IPS-18c (cell line): ENCODE results near the gene FAIM2.

Source experiments
- H3K4me3 ChIP-seq: 2 replicates; pipeline ENCODE4 v1.7.0; 2013; ENCODE audit warnings: low read depth, mild to moderate bottlenecking, low read length, moderate library complexity; ENCODE audit not compliant: insufficient read depth
- H3K9me3 ChIP-seq: one replicate; pipeline ENCODE4 v1.6.1; 2013; ENCODE audit warnings: mild to moderate bottlenecking, low read length, moderate library complexity; ENCODE audit not compliant: control insufficient read depth, insufficient read depth

The FAIM2 gene

GRCh38 chr12:49827401-49828099, 76.2 kb downstream of the FAIM2 start:
- no peaks in the 10 kb centered on the region for H3K9me3 ChIP-seq
- H3K4me3 ChIP-seq = peak overlapping the region; percentile 71

- H3K9me3 ChIP-seq = no peaks in the 10 kb centered on the region
- H3K4me3 ChIP-seq = peak overlapping the region; percentile 71
These were observed 76.7 kb downstream of the FAIM2 start for GRCh38 chr12:49827051-49827400.

DNA sequence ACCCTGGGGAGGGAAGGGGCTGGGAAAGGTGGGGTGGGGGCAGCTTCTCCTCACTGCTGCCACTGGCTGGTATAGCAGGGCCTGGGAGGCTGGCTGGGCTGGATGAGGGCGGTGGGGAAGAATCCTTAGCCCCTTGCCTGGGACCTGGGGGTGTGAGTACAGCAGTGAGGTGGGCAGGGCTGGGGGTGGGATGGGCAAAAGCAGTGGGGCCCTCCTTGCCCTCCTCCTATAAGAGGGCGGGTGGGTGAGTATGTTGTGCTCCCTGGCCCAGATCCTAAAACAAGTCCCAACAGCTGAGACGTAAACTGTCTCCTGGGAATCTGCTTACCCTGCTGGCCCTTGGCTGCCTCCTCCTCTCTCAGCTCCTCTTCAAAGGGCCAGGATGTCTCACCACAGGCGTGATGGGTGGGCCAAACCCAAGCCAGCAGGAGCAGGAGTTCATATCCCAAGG, 77.7 kb downstream of the FAIM2 start:
- no peaks in the 10 kb centered on the region for H3K9me3 ChIP-seq
- no peak overlapping the region for H3K4me3 ChIP-seq

- Histone ChIP-seq H3K9me3 (no peaks in the 10 kb centered on the region), H3K4me3 (no peak overlapping the region)
These were observed 78.2 kb downstream of the FAIM2 start for GRCh38 chr12:49825360-49825970.

DNA sequence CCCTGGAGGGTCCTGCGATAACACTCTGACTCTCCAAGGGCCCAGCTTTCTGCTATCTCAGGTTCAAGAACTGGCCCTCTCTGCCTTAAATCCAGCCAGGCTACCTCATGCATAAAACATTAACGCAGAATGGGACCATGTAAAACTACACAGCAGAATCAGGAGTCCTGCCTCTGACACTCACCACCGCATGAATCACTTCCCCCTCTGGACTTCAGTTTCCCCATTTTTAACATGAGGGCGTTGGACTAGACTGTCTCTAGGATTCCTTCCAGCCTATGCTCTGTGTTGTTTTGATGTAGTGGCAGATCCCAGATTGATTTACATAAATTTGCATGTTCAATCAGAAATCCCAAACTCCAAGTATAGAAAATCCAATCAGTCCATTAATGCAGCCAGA, 78.8 kb downstream of the FAIM2 start:
- H3K4me3 ChIP-seq = no peak overlapping the region
- no peaks in the 10 kb centered on the region for H3K9me3 ChIP-seq

- Histone ChIP-seq H3K9me3 (no peaks in the 10 kb centered on the region), H3K4me3 (no peak overlapping the region)
These were observed 79.3 kb downstream of the FAIM2 start for GRCh38 chr12:49824416-49824815.

- no peaks in the 10 kb centered on the region for H3K9me3 ChIP-seq
- no peak overlapping the region for H3K4me3 ChIP-seq
These were observed 79.7 kb downstream of the FAIM2 start for GRCh38 chr12:49823951-49824350.

DNA sequence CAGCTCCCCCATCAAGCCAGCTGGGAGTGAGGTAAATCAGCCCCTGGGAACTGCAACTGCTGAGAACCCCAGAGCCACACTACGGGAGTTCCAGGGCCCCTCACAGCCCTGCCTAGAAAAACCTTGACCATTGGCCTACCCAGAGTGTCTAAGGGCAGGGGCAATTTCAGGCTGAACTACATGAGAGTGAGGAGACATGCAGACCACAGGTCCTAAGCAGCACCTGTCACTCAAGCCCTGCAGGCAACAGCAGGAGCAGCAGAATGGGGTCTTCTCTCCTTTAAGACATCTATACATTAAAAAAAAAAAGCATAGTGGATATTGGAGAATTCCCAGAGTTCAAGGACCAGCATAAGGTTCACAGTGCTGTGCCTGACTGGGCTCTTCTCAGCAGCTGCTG, 80.3 kb downstream of the FAIM2 start:
- Histone ChIP-seq H3K4me3 (no peak overlapping the region), H3K9me3 (no peaks in the 10 kb centered on the region)

DNA sequence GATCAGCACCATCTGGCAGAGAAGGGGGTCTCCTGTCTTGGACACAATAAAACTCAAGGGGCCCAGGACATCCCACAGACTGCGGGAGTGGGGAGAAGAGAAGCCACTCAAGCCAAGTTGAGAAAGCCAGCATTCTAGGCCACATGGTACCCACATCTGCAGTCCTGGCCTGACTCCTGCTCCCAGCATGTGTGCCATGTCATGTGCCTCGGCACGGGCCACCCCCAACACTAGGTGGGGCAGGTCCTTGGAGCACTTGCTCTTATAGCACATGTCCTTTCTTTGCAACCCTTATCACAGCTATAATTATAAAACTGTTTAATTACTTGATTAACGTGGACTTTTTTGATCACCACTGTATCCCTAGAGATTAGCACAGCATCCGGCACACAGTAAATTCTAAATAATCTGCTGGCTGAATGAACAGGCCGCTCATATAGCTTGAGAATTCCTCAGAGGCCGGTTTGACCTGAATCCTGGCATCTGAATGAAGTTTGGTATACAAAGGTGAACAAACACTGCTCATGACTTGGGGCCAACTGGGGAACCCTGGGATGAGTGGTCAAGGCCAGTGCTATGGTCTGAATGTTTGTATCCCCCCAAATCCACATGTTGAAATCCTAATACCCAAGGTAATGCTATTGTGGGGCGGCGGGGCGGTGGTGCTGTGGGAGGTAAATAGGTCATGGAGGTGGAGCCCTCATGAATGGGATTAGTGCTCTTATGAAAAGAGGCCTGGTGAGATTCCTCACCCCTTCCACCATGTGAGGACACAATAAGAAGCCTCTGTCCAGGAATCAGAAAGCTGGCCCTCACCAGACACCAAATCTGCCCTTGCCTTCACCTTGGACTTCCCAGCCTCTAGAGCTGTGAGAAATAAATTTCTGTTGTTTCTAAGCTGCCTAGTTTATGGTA, 82.1 kb downstream of the FAIM2 start:
- no peaks in the 10 kb centered on the region for H3K9me3 ChIP-seq
- no peak overlapping the region for H3K4me3 ChIP-seq

DNA sequence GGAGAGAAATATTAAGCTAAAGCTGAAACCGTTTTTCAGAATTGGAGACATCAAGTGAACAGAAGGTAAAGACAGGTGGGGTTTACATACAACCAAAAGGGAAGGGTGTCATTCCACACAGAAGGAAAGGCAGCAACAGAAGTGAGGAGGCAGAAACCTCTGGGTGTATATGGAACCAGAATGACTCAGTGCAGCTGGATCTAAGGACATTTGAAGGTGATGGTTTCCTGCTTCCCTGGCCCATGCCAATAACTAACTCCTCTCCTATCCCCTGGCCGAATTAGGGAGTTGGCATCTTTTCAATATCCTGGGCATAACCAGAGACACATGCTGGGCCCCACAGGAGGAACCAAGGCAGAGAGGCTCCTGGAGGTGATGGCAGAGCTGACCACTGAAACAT, 83.9 kb downstream of the FAIM2 start:
- Histone ChIP-seq H3K9me3 (no peaks in the 10 kb centered on the region), H3K4me3 (no peak overlapping the region)

GRCh38 chr12:49818241-49818895, 85.3 kb downstream of the FAIM2 start:
- H3K9me3 ChIP-seq = no peaks in the 10 kb centered on the region
- H3K4me3 ChIP-seq = no peak overlapping the region
